Effector CD4-positive, alpha-beta T cell (primary cell): Measurements from ENCODE around the gene RAB40C.
A peak's percentile ranks its signal among the peaks of the same experiment; 100 is the strongest.

Source experiments
- DNase-seq: peaks from one replicate; pipeline ENCODE4 v3.0.0-alpha.2; 2020
- total RNA-seq: gene quantifications from one replicate; lab custom pipeline; 2026; lab: John Stamatoyannopoulos, UW

RAB40C gene
- 16.1 reads per million, percentile 42 among the genes with 10 or more reads in this experiment for total RNA-seq

- peak; percentile 98 for DNase-seq
Observed at GRCh38 chr16:589658-590187, at the start of gene RAB40C. TSS of gene RAB40C (plus strand) at chr16:590066. CDS start at chr16:590292, 226 bp downstream.

GRCh38 chr16:540645-541340 lies 49.1 kb upstream of the RAB40C start:
- DNase-seq = no peak

GRCh38 chr16:543301-544164 lies 46.3 kb upstream of the RAB40C start:
- no peak for DNase-seq

GRCh38 chr16:544517-544916 lies 45.3 kb upstream of the RAB40C start:
- DNase-seq = no peak

GRCh38 chr16:546909-547770 lies 42.7 kb upstream of the RAB40C start:
- DNase-seq = peak; percentile 37

GRCh38 chr16:548586-548985 lies 41.3 kb upstream of the RAB40C start:
- no peak for DNase-seq

GRCh38 chr16:549544-550263 lies 40.2 kb upstream of the RAB40C start:
- DNase-seq = no peak

GRCh38 chr16:551210-551609 lies 38.7 kb upstream of the RAB40C start:
- no peak for DNase-seq

- DNase-seq = no peak
Observed at GRCh38 chr16:552171-552570, 37.7 kb upstream of the RAB40C start.

- no peak for DNase-seq
Observed at GRCh38 chr16:553601-554296, 36.1 kb upstream of the RAB40C start.

- DNase-seq = no peak
Observed at GRCh38 chr16:554297-554621, 35.6 kb upstream of the RAB40C start.

- DNase-seq = no peak
Observed at GRCh38 chr16:554640-555365, 35.1 kb upstream of the RAB40C start.

- no peak for DNase-seq
Observed at GRCh38 chr16:555528-556473, 34.1 kb upstream of the RAB40C start.

GRCh38 chr16:556474-557173 lies 33.2 kb upstream of the RAB40C start:
- DNase-seq = no peak

- no peak for DNase-seq
Observed at GRCh38 chr16:557463-558297, 32.2 kb upstream of the RAB40C start.

- DNase-seq = no peak
Observed at GRCh38 chr16:558298-559020, 31.4 kb upstream of the RAB40C start.

GRCh38 chr16:559021-559380 lies 30.9 kb upstream of the RAB40C start:
- no peak for DNase-seq
